Vagina (tissue), 2 donors: ENCODE results near the gene SLC25A44.

ENCODE experiments used
- CTCF ChIP-seq, 3 experiments: fragments of 450-650 bp in 2 of 3; fragments of 200-600 bp in 1 of 3; sonication (generic) in 1 of 3; IDR thresholded peaks; one replicate each; pipeline ENCODE4 v1.5.1; 2017 to 2019; ENCODE audit warnings: antibody characterized with exemption in 3 of 3, mild to moderate bottlenecking in 2 of 3, moderate library complexity in 2 of 3
- POLR2A ChIP-seq, 2 donors: fragments of 450-650 bp; IDR thresholded peaks; one replicate each; pipeline ENCODE4 v1.6.1; 2017; ENCODE audit warnings: antibody characterized with exemption in 2 of 2, mild to moderate bottlenecking in 2 of 2, moderate library complexity in 2 of 2

- TF ChIP-seq CTCF (IDR thresholded peaks at IDR 0.05) (no peak), POLR2A (IDR thresholded peaks at IDR 0.05) (no peak)
These were observed 9.4 kb downstream of the SLC25A44 start for GRCh38 chr1:156203331-156203730.
